H1 (cell line): ENCODE results near the gene CDKN2B-AS1. TPM values are rescaled to one million over a fixed set of nuclear protein-coding genes. Genes with fewer than 3 reads are reported as not detected.

Experiments
- CBX5 ChIP-seq: fragments of 300-800, 300-1000 bp; sonication (generic); IDR thresholded peaks from 2 replicates; pipeline ENCODE4 v1.7.1; 2016; ENCODE audit warnings: antibody characterized with exemption, low read length, low read depth
- CREB1 ChIP-seq: IDR thresholded peaks from 2 replicates; pipeline ENCODE4 v1.6.1; 2012; ENCODE audit warnings: inconsistent platforms
- CTCF ChIP-seq, 3 experiments: IDR thresholded peaks; 1 replicate in 2 of 3; 2 replicates in 1 of 3; pipeline versions ENCODE4 v1.5.1 to v1.6.1; 2011; ENCODE audit warnings: low read length in 3 of 3, mild to moderate bottlenecking in 3 of 3, inconsistent platforms in 2 of 3, low read depth in 1 of 3, moderate library complexity in 1 of 3; ENCODE audit not compliant: insufficient read depth in 1 of 3; ENCODE audit errors: control extremely low read depth in 1 of 3
- GTF2F1 ChIP-seq: IDR thresholded peaks from 2 replicates; pipeline ENCODE4 v1.6.1; 2012; ENCODE audit warnings: low read depth, low read length, improper control_type of control experiment, borderline replicate concordance
- HDAC2 ChIP-seq, 2 experiments: fragments of 300-600 bp in 1 of 2; sonication (generic) in 1 of 2; IDR thresholded peaks; 2 replicates each; pipeline ENCODE4 v1.6.1; 2011 to 2012; ENCODE audit warnings: low read depth in 2 of 2, low read length in 2 of 2, mild to moderate bottlenecking in 2 of 2, moderate library complexity in 2 of 2, borderline replicate concordance in 1 of 2, inconsistent platforms in 1 of 2
- HDAC6 ChIP-seq: IDR thresholded peaks from one replicate; pipeline ENCODE4 v1.7.1; 2012; ENCODE audit warnings: low read depth, mild to moderate bottlenecking, inconsistent platforms, low read length, moderate library complexity
- JUND ChIP-seq: IDR thresholded peaks from 2 replicates; pipeline ENCODE4 v1.6.1; 2011; ENCODE audit warnings: mild to moderate bottlenecking, improper control_type of control experiment, low read length
- TEAD4 ChIP-seq: IDR thresholded peaks from 2 replicates; pipeline ENCODE4 v1.6.1; 2012; ENCODE audit warnings: low read depth, low read length, inconsistent platforms, mixed read lengths
- polyA plus RNA-seq, 7 experiments: library from polyadenylated mRNA; depleted of rRNA in 3 of 7; stranded (reverse) in 5 of 7; unstranded in 2 of 7; fragments of >200 nt in 5 of 7; fragments of 200-250 nt in 2 of 7; gene quantifications; 1 replicate in 5 of 7; 2 replicates in 1 of 7; 4 replicates in 1 of 7; pipeline versions ENCODE4 v1.2.1 to v1.2.3, GENCODE V29; 2011 to 2013; ENCODE audit warnings: missing spikeins in 2 of 7, mixed read lengths in 2 of 7
- small RNA-seq: library from polyadenylated mRNA; stranded (forward); fragments of <200 nt; extraction: miRNeasy Mini kit (QIAGEN cat#:217004); gene quantifications from one replicate; pipeline ENCODE3, GENCODE V24; 2013; ENCODE audit not compliant: insufficient read depth
- total RNA-seq: library from RNA; stranded (reverse); fragmentation: NEBNext Ultra II Directional; extraction: Animal tissue kit (Norgen Biotek cat#: 25700); gene quantifications from 2 replicates; pipeline ENCODE4 v1.2.1, GENCODE V29; 2021

The CDKN2B-AS1 gene
- total and polyA plus RNA-seq, 2 of the 8 experiments (the other 6 are each of a cell fraction or from before 2014, with no cell fraction given): not detected

- TF ChIP-seq CTCF (IDR thresholded peaks at IDR 0.05; ENCODE audit: control extremely low read depth in 1 of 3, insufficient read depth in 1 of 3, low read depth in 1 of 3, low read length in 3 of 3) (no peak), JUND (no peak), CBX5 (no peak), GTF2F1 (no peak), HDAC6 (no peak), CREB1 (no peak), HDAC2 (IDR thresholded peaks at IDR 0.05; ENCODE audit: borderline replicate concordance in 1 of 2, low read depth in 2 of 2, low read length in 2 of 2) (no peak), TEAD4 (no peak)
These were observed 175.3 kb downstream of the CDKN2B-AS1 start (continued) for GRCh38 chr9:22169727-22170503.

Small RNAs within 50 kb of the gene (small RNA-seq; reads per million reads assigned to genes)
- gene RF01909 (not detected), gene RF02045 (not detected)

Other genes with a start within 250 kb of the CDKN2B-AS1 start
- 100 and 107 TPM in 2 replicates for gene MTAP, start 192.2 kb upstream of the CDKN2B-AS1 start, total RNA-seq
- 15.3 and 16.4 TPM in 2 replicates for gene MTAP, start 192.2 kb upstream of the CDKN2B-AS1 start, polyA plus RNA-seq (2011; rRNA removed)
- gene CDKN2A, start 399 bp upstream of the CDKN2B-AS1 start, total RNA-seq: 0.69 and 0.73 TPM in 2 replicates
- 0.51 and 0.91 TPM in 2 replicates for gene CDKN2A, start 399 bp upstream of the CDKN2B-AS1 start, polyA plus RNA-seq (2011; rRNA removed)
- 0.31 and 0.88 TPM in 2 replicates for gene CDKN2B, start 14.5 kb downstream of the CDKN2B-AS1 start, total RNA-seq
- 0.11 and 0.20 TPM in 2 replicates for gene CDKN2B, start 14.5 kb downstream of the CDKN2B-AS1 start, polyA plus RNA-seq (2011; rRNA removed)